T-helper 1 cell treated with Interleukin-12 subunit alpha and Interleukin-12 subunit beta and Interleukin-4 antibody, amounts not matched to agents 30 μg/mL and 1 μg/mL, for 36 hours (primary cell): ENCODE measurements around the gene HNF1B.

Experiments used
- H3K27ac Mint-ChIP-seq: one replicate; pipeline ENCODE4 v1.8.0; 2021; ENCODE audit warnings: mild to moderate bottlenecking, mixed read lengths
- H3K27me3 Mint-ChIP-seq: one replicate; pipeline ENCODE4 v1.8.0; 2021; ENCODE audit warnings: low read depth, mixed read lengths
- H3K36me3 Mint-ChIP-seq: one replicate; pipeline ENCODE4 v1.8.0; 2021; ENCODE audit warnings: low read depth, mixed read lengths
- H3K4me1 Mint-ChIP-seq: one replicate; pipeline ENCODE4 v1.8.0; 2021; ENCODE audit warnings: low read depth, mixed read lengths
- H3K4me3 Mint-ChIP-seq: one replicate; pipeline ENCODE4 v1.8.0; 2021; ENCODE audit warnings: mild to moderate bottlenecking, moderate library complexity, mixed read lengths
- H3K9me3 Mint-ChIP-seq: one replicate; pipeline ENCODE4 v1.8.0; 2021; ENCODE audit warnings: mixed read lengths

HNF1B gene

GRCh38 chr17:37747222-37747621, 2.4 kb upstream of the HNF1B start:
- no peak overlapping the region for H3K27ac Mint-ChIP-seq
- H3K4me1 Mint-ChIP-seq, result peaks cover 19% of the 10 kb centered on the region
- H3K4me3 Mint-ChIP-seq, result peak overlapping the region; percentile 14
- no peaks in the 10 kb centered on the region for H3K9me3 Mint-ChIP-seq
- peaks cover 61% of the 10 kb centered on the region for H3K27me3 Mint-ChIP-seq
- H3K36me3 Mint-ChIP-seq, result peaks cover 2% of the 10 kb centered on the region

- peaks cover 17% of the 10 kb centered on the region for H3K4me1 Mint-ChIP-seq
- H3K36me3 Mint-ChIP-seq, result peaks cover 2% of the 10 kb centered on the region
- H3K4me3 Mint-ChIP-seq, result no peak overlapping the region
- no peak overlapping the region for H3K27ac Mint-ChIP-seq
- H3K27me3 Mint-ChIP-seq, result peaks cover 67% of the 10 kb centered on the region
- H3K9me3 Mint-ChIP-seq, result no peaks in the 10 kb centered on the region
Measured at GRCh38 chr17:37746617-37747016, 1.8 kb upstream of the HNF1B start.

- peaks cover 15% of the 10 kb centered on the region for H3K4me1 Mint-ChIP-seq
- peaks cover 73% of the 10 kb centered on the region for H3K27me3 Mint-ChIP-seq
- H3K27ac Mint-ChIP-seq, result no peak overlapping the region
- H3K36me3 Mint-ChIP-seq, result peaks cover 2% of the 10 kb centered on the region
- H3K4me3 Mint-ChIP-seq, result peak overlapping the region; percentile 25
- no peaks in the 10 kb centered on the region for H3K9me3 Mint-ChIP-seq
Measured at GRCh38 chr17:37745801-37746426, 1.1 kb upstream of the HNF1B start.

- Mint-ChIP-seq H3K36me3 (peaks cover 2% of the 10 kb centered on the region), H3K27me3 (peaks cover 85% of the 10 kb centered on the region), H3K9me3 (no peaks in the 10 kb centered on the region), H3K4me1 (peaks cover 13% of the 10 kb centered on the region), H3K4me3 (peak overlapping the region; percentile 77), H3K27ac (no peak overlapping the region)
Measured at GRCh38 chr17:37744633-37744927, 279 bp downstream of the HNF1B start.

- Mint-ChIP-seq H3K27me3 (peaks cover 90% of the 10 kb centered on the region), H3K9me3 (no peaks in the 10 kb centered on the region), H3K4me3 (peak overlapping the region; percentile 77), H3K4me1 (peaks cover 13% of the 10 kb centered on the region), H3K27ac (no peak overlapping the region), H3K36me3 (peaks cover 2% of the 10 kb centered on the region)
Measured at GRCh38 chr17:37743875-37744632, 805 bp downstream of the HNF1B start.

- Mint-ChIP-seq H3K36me3 (peaks cover 2% of the 10 kb centered on the region), H3K9me3 (no peaks in the 10 kb centered on the region), H3K27ac (no peak overlapping the region), H3K4me1 (peaks cover 13% of the 10 kb centered on the region), H3K27me3 (peaks cover 93% of the 10 kb centered on the region), H3K4me3 (peak overlapping the region; percentile 68)
Measured at GRCh38 chr17:37743612-37743874, 1.3 kb downstream of the HNF1B start.

GRCh38 chr17:37742762-37743611, 1.9 kb downstream of the HNF1B start:
- Mint-ChIP-seq H3K27me3 (peaks cover 93% of the 10 kb centered on the region), H3K36me3 (peaks cover 2% of the 10 kb centered on the region), H3K27ac (peak overlapping the region; percentile 56), H3K4me1 (peaks cover 13% of the 10 kb centered on the region), H3K9me3 (no peaks in the 10 kb centered on the region), H3K4me3 (peak overlapping the region; percentile 68)

- peaks cover 13% of the 10 kb centered on the region for H3K4me1 Mint-ChIP-seq
- H3K36me3 Mint-ChIP-seq, result peaks cover 3% of the 10 kb centered on the region
- H3K27ac Mint-ChIP-seq, result no peak overlapping the region
- peak overlapping the region; percentile 65 for H3K4me3 Mint-ChIP-seq
- H3K9me3 Mint-ChIP-seq, result no peaks in the 10 kb centered on the region
- peaks cover 89% of the 10 kb centered on the region for H3K27me3 Mint-ChIP-seq
Measured at GRCh38 chr17:37742116-37742761, 2.6 kb downstream of the HNF1B start.

GRCh38 chr17:37741341-37742115, 3.3 kb downstream of the HNF1B start:
- H3K4me1 Mint-ChIP-seq, result peaks cover 13% of the 10 kb centered on the region
- H3K36me3 Mint-ChIP-seq, result peaks cover 4% of the 10 kb centered on the region
- no peak overlapping the region for H3K27ac Mint-ChIP-seq
- peaks cover 89% of the 10 kb centered on the region for H3K27me3 Mint-ChIP-seq
- peak overlapping the region; percentile 48 for H3K4me3 Mint-ChIP-seq
- no peaks in the 10 kb centered on the region for H3K9me3 Mint-ChIP-seq

- Mint-ChIP-seq H3K27me3 (peaks cover 89% of the 10 kb centered on the region), H3K36me3 (peaks cover 4% of the 10 kb centered on the region), H3K4me1 (peaks cover 13% of the 10 kb centered on the region), H3K9me3 (no peaks in the 10 kb centered on the region), H3K4me3 (no peak overlapping the region), H3K27ac (no peak overlapping the region)
Measured at GRCh38 chr17:37740915-37741314, 3.9 kb downstream of the HNF1B start.

- Mint-ChIP-seq H3K27ac (no peak overlapping the region), H3K4me3 (no peak overlapping the region), H3K27me3 (peaks cover 72% of the 10 kb centered on the region), H3K4me1 (peaks cover 4% of the 10 kb centered on the region), H3K36me3 (peaks cover 1% of the 10 kb centered on the region), H3K9me3 (no peaks in the 10 kb centered on the region)
Measured at GRCh38 chr17:37737971-37738370, 6.9 kb downstream of the HNF1B start.

- Mint-ChIP-seq H3K4me3 (no peak overlapping the region), H3K27me3 (peaks cover 65% of the 10 kb centered on the region), H3K9me3 (no peaks in the 10 kb centered on the region)
Measured at GRCh38 chr17:37737081-37737480, 7.8 kb downstream of the HNF1B start.

GRCh38 chr17:37736428-37736827, 8.4 kb downstream of the HNF1B start:
- Mint-ChIP-seq H3K4me1 (no peaks in the 10 kb centered on the region), H3K36me3 (peaks cover 1% of the 10 kb centered on the region), H3K4me3 (no peak overlapping the region), H3K9me3 (no peaks in the 10 kb centered on the region), H3K27ac (no peak overlapping the region), H3K27me3 (peaks cover 58% of the 10 kb centered on the region)

More at GRCh38 chr17:37737081-37737480, 7.8 kb downstream of the HNF1B start:
- Mint-ChIP-seq H3K36me3 (peaks cover 1% of the 10 kb centered on the region), H3K4me1 (peaks cover 2% of the 10 kb centered on the region), H3K27ac (no peak overlapping the region)

- Mint-ChIP-seq H3K36me3 (peaks cover 1% of the 10 kb centered on the region), H3K4me1 (no peaks in the 10 kb centered on the region), H3K27ac (no peak overlapping the region), H3K27me3 (peaks cover 47% of the 10 kb centered on the region), H3K4me3 (no peak overlapping the region), H3K9me3 (no peaks in the 10 kb centered on the region)
Measured at GRCh38 chr17:37735165-37735564, 9.7 kb downstream of the HNF1B start.
